CD4-positive, alpha-beta T cell treated with Interleukin-4 for 4 hours (primary cell): ENCODE data around the gene GUCY1A2.
"Not testable (repeated sequence)": the region's sequence is repeated elsewhere in the genome, so short reads cannot be mapped to it uniquely, and the experiment has no call there.

Experiments used
- DNase-seq: peaks from one replicate; pipeline ENCODE4 v3.0.0-alpha.2; 2020

Gene GUCY1A2

GRCh38 chr11:107018219-107018901, at the start of gene GUCY1A2:
GUCY1A2 (minus strand) TSS chr11:107018476; CDS start chr11:107018055, 421 bp downstream.
- DNase-seq, result no peak

DNA sequence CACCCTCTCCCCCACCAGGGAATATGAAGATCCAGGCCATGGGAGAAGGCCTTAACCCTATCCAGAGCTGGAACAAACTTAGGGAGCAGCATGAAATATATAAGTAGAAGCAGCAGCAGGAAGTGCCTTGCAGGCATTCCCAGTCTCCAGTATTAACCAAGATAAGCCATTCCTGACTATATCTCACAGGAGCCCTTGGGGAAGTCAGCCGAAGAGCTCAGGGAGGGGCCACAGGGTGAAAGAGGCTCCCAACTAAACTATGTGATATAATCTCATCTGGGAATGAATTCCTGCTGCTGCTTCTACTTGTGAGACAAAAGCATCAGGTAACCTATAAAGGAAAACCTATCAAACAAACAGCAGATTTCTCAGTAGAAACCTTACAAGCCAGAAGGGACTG, 36.1 kb upstream of the GUCY1A2 start:
- DNase-seq, result no peak

DNA sequence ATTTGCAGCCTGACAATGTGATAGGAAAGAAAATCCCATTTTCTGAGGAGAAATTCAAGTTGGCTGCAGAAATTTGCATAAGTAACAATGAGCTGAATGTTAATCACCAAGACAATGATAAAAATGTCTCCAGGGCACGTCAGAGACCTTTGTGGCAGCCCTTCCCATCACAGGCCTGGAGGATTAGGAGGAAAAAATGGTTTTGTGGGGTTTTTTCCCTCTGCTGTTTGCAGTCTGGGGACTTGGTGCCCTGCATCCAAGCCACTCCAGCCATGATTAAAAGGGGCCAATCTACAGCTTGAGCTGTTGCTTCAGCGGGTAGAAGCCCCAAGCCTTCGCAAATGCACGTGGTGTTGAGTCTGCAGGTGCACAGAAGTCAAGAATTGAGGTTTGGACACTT, 33.1 kb upstream of the GUCY1A2 start:
- not testable (repeated sequence) for DNase-seq

- not testable (repeated sequence) for DNase-seq
These were observed 32.6 kb upstream of the GUCY1A2 start for GRCh38 chr11:107050899-107051298.

GRCh38 chr11:107050121-107050520, 31.8 kb upstream of the GUCY1A2 start:
- no peak for DNase-seq

DNA sequence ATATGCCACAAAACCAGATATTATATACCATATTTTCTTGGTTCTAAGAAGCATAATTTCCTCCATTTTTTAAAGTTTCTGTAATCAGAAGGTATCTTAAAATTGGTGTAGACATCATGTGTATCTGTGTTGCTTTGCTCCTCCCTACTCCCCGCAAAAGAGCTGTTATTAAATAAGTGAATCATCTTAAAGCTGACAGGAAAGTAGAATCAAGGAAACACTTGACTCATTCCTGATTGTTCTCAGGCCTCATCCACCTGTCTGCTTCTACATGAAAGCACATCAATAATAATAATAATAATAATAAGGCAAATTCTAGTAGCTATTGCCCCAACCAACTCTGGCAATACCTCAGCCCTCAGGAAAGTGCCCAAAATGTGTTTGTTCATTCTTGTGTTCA, 26.2 kb upstream of the GUCY1A2 start:
- DNase-seq, result no peak

GRCh38 chr11:107043242-107044006, 25.1 kb upstream of the GUCY1A2 start:
- no peak for DNase-seq

DNA sequence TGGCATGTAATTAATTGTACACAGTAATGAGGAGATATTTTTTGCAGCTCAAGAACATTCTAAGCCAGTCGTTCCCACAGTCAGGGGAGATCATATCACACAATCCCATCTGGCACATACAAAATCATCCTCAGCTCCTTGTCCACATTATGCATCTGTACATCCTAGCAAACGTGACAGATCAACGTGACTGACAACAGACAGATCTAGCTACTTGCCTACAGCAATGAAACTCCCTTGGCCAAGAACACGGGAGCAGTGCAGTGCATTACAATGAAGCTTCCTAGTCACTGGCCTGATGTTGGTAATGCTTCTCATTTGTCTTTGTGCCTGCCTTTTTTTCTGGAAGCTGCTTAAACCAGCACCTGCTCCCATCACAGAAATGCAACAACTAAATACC, 24.5 kb upstream of the GUCY1A2 start:
- DNase-seq, result no peak

GRCh38 chr11:107041088-107041444, 22.8 kb upstream of the GUCY1A2 start:
- DNase-seq, result no peak

DNA sequence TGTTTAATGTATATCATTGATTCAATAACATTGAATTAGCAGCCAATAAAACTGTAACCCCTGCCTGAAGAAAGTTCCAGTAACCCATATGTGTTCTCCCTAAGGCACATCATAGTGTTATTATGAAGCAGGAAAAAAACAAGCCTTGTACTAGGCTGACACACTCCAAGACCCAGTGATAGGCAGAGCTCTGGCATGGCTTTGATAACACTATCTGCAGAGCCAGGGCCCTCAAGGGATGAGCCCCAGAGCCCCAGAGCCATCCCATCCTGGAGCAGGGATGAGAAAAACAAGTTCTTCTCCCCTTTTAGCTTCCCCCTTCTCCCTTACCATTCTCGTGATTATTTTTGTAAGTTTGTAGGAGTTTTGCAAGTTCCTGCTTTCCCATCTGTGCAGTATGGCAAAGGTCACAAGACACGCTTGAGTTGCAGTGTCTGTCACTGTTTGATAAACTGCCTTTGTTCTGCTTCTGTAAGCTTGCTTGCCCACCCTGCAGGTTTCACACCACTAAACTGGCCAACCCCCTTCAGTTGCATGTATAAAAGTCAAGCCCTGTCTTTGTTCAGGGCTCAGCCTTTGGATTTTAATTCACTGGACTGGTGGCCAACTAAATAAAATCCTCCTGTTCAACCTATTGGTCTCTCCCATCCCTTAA, 22.3 kb upstream of the GUCY1A2 start:
- DNase-seq, result no peak

- DNase-seq, result no peak
These were observed 7.4 kb upstream of the GUCY1A2 start for GRCh38 chr11:107025673-107026072.

- no peak for DNase-seq
These were observed 2.3 kb upstream of the GUCY1A2 start for GRCh38 chr11:107020594-107020993.

DNA sequence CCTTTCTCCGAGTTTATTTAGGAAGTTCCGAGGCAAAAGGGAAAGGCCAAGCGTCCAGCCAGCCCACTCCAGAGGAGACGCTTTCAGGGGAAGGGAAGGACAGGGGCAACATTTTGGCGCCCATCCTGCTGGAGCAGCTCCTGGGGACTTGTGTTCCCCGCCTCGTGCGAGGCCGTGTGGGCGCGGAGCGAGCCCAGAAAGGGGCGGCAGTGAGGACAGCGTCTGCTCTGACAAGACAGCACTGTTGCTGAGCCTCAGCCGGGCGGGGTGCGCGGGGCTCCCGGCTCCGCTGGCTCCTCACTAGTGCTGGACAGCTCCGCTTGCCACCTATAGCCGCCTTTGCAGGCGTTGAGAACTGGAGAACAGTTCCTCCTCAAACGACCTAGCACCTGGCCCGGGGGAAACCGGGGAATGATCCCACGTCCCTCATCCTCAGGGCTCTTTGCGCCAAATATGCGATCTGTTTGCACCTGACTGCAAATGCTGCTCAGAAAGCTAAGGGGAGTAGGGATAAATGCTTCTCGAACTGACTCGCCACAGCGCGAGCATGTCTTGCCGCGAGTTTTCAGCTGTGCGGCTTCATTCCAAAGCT, 722 bp upstream of the GUCY1A2 start:
- DNase-seq, result no peak

DNA sequence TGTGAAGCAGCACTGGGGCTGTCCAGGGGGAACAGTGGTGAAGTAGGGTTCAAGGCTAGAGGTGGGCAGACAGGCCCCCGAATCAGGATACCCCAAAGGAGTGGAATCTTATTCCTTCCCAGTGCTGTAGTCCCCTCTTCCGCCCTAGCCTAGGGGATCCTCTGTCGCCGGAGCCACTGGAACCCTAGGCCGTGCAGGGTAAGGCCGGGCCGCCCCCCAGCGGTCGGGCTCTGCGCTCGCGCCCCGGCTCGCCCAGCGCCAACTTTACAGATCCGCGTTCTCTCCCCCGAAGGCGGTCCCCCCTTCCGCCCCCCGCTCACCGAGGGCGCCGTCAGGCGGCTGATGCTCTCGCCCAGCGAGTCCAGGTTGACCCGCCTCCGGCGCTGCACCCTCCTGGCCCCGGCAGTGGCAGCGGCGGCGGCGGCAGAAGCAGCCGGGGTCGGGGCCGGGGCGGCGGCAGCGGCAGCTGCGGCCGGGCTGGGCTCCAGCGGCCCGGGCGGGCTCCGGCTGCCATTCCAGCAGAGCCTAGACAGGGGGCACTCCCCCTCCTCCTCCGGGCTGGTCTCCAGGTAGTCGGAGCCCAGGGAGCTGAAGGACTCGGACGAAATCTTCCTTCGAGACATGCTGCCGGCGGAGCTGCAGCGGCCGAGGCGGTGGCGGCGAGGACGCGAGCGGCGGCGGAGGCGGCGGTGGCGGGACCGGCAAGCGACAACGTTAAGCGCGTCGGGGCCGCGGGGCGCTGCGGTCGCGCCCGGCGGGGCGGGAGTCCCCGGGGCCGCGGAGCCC, 650 bp downstream of the GUCY1A2 start:
- DNase-seq, result no peak

DNA sequence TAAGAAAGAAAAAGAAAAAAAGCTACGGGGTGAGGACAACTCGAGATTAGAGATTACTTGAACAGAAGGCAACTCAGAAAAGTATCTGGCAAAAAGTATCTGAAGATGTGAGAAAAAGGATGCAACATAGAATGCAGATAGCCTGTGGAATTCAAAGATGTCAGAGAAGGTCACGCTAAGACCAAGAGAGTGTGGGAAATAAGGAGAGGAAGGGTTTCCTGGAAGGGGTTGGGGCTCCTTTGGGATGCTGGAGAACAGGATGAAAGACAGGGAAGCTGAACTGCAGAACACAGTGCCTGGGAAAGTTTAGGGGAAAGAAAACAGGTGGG, 1.2 kb downstream of the GUCY1A2 start:
- no peak for DNase-seq

- DNase-seq, result no peak
These were observed 3.4 kb downstream of the GUCY1A2 start for GRCh38 chr11:107014871-107015270.

GRCh38 chr11:107011977-107012376, 6.3 kb downstream of the GUCY1A2 start:
- DNase-seq, result no peak

DNA sequence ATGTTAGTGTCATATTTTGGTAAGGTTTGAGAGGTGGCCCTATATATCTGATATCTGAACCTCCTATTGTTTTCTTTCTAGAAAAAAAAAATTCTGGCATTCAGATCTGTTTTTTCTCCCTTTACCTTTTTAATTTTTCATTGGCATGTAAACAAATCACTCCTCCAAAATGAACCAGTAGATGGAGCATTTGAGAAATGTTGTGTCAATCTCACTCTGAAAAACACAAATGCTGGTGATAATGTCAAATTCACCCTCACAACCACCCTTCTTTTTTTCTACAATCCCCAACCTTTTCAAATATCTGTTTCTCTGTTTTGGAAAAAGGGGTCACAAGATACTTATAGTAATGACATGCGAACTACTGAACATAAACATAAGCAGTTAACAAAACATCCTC, 9.1 kb downstream of the GUCY1A2 start:
- DNase-seq, result no peak

- no peak for DNase-seq
These were observed 12.0 kb downstream of the GUCY1A2 start for GRCh38 chr11:107006076-107006833.

DNA sequence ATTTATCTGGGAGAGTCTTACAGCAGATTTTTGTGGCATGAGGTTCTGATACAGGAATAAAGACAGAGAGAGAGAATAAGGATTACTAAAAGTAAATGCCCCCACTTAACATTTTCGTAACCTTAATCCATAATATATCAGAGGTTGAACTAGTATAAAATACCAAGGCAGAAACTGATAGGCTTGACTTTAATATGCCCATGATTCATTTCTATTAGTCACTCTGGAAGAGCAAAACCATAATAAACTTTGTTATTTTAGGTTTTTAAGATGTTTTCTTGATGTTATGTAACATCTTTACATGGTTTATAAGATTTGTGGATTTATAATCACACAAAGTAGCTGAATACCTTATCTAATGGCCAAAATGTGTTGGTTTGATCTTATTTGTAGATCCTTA, 19.1 kb downstream of the GUCY1A2 start:
- DNase-seq, result no peak

DNA sequence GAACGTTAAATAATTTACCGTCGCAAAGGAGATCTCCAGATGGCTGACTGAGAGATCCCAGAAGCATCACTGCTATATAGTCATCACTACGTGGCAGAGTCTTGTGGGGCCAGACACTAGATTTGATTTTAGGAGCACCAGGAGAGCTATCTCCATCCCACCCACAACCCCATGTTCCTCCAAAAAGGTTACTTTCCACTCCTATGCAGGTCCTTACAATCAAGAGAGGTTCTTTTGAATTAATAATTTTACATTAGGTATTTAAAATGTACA, 19.4 kb downstream of the GUCY1A2 start:
- no peak for DNase-seq

- DNase-seq, result no peak
These were observed 20.0 kb downstream of the GUCY1A2 start for GRCh38 chr11:106998116-106998915.
